Ramos (cell line): Measurements from ENCODE around the gene HAND1.

Experiments
- in situ Hi-C: fragments of 300-500 bp; cut with MboI; formaldehyde crosslinking; loops from one replicate; pipeline ENCODE4 v1.14.3; 2022; ENCODE audit warnings: low sequenced_read_pairs; ENCODE audit not compliant: unreplicated experiment

HAND1 gene

DNA sequence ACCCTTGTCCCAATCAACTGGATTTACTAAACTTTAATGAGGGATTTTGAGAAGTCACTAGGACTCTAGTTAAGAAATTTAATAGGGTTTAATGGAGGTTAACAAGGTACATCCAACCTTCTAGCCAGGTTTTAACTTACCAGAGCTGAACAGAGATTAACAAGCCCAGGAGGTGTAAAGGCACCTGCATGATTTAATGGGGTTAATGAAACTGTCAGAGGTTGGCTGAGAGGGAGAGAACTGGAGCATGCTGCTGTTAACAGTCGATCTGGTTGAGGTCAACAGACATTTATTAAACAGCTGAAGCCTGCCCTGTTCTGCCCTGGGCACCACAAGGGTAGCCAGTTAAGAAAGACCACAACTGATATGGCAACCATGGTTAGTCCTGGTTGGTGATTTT, 13.6 kb downstream of the HAND1 start:
- in situ Hi-C loops: loop anchor here (5.0 kb wide), 1 partner anchor 143 kb away; no protein-coding TSS in a partner anchor

DNA sequence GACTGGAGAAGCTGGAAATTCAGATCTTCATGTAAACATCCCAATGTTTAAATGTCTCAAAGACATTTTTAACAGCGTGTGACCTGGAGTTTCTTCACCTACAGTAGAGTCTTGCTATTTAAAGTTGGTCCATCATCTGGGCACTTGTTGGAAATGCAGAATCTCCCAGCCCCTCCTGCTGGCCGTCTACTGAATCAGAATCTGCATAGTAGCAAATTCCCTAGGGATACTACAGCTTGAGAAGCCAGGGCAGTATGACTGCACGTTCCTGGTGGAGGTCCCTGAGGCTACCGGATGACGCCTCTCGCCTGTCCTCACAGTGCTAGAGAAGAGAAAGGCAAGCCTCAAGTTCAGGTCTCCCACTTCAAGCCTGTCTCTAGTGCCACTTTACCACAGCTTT, 16.5 kb downstream of the HAND1 start:
- in situ Hi-C loops: loop anchor here (5.0 kb wide), 1 partner anchor 146 kb away; no protein-coding TSS in a partner anchor

DNA sequence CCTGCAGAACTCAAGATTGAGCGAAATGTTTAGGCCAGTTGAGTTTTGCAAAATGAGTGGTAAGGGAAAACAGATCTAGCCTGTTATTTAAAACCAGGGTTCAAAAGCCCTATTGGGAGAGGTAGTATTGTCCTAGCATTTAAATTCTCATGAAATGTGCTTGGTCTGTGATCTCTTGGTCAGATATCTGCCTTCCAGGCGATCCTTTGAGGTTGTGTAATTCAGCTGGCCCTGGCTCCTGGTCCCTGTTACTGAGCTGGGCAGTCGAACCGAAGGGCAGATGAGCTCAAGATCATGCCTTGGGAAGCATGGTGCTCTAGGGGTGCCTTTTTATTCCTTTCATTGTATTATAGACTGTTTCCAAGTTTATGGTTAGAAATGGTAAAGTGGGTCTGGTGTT, 17.9 kb downstream of the HAND1 start:
- in situ Hi-C loops: loop anchor here (5.0 kb wide), 1 partner anchor 147 kb away; no protein-coding TSS in a partner anchor

DNA sequence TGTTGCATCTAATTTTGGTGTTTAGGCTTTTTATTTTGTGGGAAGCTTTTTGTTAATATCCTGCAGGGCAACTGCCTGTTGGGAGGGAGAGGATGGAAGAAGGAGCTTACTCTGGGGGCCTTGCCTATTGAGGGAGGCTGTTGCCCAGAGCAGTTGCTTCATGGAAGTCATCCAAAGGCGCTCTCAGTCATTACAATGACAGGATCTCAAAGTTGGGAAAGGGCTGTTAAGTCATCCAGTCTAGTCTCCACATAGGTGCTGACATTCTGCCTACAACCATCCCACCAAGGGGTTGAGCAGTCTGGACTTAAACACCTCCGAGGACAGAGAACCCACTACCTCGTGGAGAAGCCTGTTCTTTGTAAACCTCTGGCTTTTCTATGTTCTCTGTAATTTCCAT, 19.0 kb downstream of the HAND1 start:
- in situ Hi-C loops: no loop called here

DNA sequence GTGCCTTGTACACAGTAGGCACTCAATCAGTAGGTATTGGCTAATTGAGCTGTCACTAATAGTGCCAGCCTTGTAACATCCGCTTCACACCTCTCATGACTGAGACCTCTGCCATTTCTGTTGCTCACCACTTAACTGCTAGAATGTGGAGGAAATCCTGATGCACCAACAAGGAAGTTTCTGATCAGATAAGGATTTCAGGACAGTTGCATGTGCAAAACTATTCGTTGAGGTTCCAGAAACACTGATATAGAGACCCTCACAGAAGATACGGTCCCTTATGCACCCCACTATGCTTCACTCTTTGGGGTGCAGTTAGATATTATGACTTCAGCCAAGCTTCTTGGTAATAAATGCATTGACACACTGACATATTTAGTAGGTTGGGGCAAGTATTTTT, 21.5 kb downstream of the HAND1 start:
- in situ Hi-C loops: no loop called here

DNA sequence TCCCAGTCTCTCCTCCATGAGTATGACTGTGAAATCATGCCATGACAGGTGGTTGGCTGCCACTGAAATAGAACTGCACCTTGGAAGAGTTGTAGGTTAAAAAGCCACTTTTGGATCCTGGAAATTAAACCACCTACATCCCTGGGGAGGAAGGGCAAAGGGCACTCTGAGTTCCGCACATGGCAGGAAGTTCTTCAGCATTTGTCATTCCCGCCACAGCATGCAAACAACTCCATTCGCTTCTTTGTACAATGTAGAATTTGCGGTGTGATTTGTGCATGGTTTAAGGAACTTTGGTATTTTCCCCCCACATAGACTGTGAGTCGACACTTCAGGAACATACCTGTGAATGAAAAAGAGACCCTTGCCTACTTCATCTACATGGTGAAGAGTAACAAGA, 22.4 kb downstream of the HAND1 start:
- in situ Hi-C loops: no loop called here

DNA sequence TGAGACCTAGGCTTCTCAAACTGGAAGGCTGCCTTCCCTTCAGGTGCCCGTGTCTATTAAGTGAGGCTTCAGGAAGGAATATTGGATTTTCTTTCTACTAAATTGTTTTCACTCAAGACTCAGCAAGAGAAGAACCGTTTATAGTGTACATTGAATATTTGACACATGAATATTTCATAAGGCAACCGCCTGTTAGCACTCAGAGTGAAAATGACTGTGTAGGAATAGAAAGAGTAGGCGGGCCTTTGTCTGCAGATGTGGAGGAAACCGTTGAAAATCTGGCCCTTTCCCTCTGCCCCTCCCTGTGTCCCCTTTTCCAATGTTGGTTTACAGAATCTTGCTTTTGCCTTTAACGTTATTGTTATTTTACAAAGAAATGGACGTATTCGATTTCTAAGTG, 26.1 kb downstream of the HAND1 start:
- in situ Hi-C loops: no loop called here

DNA sequence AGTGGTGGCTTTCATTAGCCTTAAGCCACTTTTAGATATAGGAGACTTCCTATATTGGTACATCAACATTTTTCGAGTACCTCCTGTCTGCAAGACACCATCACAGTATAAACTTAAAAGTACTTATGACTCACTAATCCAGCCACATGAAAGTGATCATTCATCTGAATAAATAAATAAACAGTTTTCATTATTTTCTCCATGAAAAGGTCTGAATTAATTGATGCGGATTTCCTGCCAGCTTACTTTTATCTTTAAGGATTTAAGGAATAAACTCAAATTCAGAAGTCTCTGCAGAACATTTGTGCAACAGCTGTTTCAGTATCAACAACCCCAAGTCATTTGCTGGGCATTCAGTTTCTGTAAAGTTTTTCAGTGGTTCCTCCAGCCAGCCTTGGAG, 28.2 kb downstream of the HAND1 start:
- in situ Hi-C loops: no loop called here

DNA sequence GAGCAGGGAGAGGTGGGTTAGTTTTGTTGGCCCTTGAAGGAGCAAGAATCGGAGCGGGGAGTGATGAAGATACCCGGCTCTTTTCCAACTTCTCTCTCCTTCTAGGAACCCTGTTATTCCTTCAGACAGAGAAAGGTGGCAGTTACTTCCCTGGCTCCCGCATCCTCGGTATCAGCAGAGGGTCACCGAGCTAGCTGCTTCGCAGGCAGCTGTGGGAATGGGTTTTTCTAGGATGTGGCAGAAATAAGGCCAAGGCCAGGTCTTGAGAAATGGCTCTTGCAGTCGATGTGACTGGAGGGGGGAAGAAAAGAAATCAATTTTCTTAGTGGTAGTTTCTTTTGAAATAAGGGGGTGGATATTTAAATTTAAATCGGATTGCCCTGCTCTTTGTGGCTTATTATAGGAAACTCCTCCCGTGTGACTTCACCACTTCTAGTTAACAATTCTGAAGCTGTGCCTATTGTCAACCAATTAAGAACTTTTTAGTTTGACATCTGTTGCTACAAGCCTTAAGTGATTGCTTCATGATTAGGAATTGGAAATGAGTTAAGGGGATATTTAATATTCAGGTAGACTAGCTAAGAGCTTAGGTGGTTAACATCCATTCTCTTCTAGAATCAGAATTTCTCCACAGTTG, 30.8 kb downstream of the HAND1 start:
- in situ Hi-C loops: no loop called here

DNA sequence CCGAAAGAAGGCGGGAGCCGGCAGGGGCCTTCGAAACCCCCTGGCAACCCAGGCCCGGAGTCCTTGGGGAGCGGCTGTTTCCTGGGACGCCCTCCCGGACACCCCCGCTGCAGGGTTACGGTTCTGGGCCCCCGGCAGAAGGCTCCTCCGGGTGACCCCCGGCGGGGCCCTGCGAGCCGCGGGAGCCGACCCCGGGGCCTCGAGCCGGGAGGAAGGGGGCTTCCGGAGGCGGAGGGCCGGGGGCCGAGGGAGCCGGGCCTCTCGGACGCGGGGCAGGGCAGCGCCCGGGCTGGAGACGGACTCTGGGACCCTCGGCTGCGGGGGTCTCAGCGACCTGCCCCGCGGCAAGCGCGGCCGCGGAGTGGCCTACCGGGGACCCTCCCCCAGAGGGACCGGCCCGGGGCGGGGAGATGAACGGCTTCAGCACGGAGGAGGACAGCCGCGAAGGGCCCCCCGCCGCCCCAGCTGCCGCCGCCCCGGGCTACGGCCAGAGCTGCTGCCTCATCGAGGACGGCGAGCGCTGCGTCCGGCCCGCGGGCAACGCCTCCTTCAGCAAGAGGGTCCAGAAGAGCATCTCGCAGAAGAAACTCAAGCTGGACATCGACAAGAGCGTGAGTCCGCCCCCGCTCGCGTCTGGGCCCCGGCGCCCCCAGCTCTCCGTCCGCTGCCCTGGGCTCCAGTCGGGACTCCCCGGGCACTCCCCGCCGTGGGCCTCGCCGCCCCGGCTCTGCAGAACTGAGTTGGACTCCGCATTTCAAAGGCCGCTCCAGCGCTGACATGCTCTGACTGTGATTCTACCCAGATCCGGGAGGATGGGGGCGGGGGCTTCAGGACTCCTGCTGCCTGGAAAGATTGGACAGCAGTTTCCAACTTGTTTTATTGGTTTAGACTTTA, 31.6 kb downstream of the HAND1 start:
- in situ Hi-C loops: no loop called here

DNA sequence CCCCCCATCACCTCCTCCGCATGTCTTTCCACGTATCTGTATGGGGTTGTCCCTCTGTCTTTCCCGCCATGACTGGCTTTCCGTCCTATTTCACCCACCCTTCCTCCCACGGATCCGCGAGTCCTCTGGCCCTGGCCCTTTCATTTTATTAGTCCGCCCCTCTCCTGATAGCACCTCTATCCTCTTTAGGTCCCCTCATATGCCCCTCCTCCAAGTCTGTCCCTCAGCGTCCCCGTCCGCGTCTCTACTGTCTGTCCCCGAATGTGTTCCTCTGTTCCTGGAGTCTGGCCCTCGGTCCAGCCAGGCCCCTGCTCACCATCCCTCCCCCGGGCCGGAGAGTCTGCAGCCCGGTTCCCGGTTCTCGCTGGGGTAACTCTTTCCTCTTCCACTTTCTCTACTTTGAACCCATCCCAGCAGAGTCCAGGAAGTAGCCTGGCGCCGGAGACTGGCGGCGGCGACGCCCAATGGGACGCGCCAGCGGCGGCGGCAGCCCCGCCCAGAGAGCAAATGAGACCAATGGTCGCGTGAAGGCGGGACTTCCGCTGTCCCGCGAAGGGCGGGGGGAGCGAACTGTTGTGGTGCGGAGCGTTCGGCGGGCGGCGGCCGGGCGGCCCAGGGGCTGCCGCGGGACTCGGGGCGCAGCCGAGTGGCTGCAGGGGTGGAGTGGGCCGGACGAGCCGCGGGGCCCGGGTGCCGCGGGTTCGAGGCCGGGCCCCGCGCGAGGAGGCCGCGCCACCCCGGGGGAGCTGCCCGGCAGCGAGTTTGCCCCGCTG, 32.4 kb downstream of the HAND1 start, which contains the start of gene SAP30L:
SAP30L (plus strand) TSS at position 576 of the 773 bp plus-strand sequence. CDS start 608 bp downstream, outside the sequence.
- in situ Hi-C loops: no loop called here

DNA sequence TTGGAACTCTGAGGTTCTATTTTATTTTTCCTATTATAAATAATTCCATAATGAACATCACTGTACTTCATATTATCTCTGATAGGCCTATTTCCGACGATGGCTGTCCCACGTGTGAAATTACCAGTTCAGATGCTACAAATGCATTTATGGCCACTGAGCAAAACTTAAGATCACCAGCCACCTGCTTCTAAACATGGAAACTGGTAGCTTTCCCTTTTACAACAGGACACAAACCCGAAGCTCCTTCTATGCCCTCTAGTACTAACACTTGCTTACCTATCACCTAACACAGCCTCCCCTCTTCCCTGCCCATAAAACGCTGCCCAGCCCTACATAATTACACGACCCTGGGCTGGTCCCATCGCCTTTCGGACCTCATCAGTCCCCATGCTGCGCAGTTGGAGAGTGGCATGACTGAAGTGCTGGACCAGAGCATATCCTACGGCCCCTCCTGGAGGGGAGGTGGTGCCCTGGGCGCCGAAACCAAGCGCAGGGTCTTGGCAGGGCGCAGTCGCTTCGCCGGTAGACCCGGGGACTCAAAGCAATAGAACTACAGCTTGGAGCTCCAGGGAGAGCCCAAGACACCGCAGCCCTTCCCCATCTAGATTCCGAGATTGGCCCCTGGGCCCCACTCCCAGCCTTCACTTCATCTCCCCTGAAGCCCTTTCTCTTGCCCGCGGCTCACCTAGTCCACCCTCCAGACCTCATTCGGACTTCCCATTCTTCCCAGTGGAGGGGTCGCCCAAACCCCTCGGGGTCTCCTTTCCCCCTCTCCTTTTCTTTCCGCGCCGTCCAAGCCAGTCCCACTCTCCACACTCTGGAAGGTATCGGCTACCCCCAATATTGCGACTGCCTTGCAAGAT, 33.2 kb downstream of the HAND1 start:
- in situ Hi-C loops: no loop called here

DNA sequence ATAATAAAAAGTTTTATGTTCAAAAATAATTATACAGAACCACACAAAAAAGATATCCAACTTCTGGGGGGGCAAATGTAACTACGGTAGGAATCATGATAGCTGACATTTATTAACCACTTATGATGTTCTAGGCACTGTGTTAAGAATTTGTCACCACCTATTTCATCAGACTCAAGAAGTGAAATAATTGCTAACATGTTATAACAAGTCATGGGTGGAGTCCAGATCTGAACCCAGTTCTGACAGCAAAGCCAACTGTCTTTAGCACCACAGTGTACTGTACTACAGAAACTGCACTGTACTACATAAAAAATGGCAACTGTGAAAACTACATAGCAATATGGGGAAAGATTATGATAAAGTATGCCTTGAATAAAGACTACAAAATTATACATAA, 35.2 kb downstream of the HAND1 start:
- in situ Hi-C loops: no loop called here

DNA sequence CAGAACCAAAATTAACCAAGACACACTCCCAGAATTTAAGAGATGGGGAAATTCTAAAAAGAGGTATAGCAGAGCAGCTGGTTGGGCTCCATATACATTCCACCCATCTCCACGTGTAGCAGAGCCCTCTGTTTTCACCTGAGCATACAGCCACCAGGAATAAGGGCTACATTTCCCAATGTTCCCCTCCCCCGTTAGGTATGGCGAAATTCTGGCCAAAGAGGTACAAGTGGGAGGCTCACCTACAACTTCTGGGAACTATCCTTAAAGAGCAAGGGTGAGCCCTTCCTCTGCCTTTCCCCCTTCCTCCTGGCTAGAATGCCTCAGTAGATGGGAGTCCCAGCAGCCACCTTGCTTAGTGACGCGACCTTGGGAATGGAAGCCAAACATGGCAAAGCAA, 37.5 kb downstream of the HAND1 start:
- in situ Hi-C loops: no loop called here

DNA sequence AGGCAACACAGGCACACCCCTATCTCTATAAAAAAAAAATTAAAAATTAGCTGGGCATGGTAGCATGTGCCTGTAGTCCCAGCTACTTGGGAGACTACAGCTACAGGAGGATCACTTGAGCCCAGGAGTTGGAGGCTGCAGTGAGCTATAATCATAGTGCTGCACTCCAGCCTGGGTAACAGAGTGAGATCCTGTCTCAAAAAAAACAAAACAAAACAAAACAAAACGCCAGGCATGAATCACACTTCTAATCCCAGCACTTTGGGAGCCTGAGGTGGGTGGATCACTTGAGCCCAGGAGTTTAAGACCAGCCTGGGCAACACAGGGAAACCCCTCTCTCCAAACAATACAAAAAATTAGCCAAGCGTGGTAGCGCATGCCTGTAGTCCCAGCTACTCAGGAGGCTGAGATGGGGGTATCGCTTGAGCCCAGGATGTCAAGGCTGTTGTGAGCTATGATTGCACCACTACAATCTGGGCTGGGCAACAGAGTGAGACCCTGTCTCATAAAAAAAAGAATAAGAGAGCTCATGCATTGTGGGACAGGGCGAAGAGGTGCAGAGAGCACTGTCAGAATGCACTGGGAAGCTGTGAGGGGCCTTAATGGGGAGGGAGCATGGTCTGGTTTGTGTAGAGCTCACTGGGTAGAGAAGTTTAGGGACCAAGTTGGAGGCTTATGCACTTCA, 40.6 kb downstream of the HAND1 start:
- in situ Hi-C loops: no loop called here

DNA sequence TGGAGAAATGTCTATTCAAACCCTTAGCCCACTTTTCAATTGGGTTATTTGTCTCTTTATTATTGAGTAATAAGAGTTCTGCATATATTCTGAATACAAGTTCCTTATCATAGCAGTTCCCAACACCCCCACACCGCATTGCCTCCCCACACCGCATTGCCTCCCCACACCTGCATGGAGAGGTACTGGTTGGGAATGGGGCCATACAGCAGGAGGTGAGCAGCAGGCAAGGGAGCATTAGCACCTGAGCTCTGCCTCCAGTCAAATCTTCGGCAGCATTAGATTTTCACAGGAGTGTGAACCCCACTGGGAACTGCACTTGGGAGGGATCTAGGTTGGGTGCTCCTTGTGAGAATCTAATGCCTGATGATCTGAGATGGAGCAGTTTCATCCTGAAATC, 42.8 kb downstream of the HAND1 start:
- in situ Hi-C loops: no loop called here

DNA sequence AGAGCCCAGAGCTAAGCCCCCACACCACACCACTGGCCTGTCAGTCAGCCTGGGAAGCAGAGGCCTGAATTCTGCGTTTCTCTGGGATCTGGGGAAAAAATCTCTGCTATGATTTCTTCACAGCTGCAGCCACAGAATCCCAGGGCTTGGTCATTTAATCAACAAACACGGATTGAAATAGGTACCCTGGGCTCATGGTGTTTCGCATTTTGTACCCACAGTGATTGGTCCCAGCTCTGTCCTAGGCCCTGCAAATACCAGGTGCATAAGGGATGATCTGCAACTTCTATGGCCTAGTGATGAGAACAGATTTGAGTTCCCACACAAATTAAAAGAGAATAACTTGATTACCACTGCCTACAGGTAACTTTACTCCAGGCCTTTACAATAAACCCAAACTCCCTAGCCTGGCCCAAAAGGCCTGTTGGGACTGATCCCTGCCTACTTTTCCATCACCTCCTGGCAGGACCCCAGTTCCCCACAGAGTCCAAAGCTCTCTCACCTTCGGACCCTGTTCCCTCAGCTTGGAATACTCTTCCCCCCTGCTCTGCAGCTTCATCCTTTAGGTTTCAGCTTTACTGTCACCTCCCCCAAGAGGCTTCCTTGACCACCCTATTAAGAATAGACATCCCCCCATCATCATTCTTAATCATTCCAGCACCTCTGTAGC, 46.9 kb downstream of the HAND1 start:
- in situ Hi-C loops: no loop called here

DNA sequence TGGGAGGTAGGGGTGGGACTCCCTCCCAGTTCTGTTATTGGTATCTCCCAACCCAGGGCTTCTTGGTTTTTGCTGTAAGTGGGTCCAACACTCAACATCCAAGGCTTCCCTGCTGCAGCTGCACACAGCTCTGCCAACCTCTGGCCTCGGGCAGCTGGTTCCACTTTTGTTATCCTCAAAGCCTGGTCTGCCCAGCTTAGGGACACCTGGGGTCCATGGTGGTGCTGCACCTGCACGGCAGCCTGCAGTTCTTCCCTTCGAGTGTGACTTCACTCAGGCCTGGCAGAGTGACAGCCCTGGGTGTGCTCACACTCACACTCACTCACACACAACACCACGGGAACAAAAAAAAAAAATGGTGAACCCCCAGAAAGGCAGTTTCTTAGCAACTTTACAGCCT, 47.6 kb downstream of the HAND1 start:
- in situ Hi-C loops: no loop called here

DNA sequence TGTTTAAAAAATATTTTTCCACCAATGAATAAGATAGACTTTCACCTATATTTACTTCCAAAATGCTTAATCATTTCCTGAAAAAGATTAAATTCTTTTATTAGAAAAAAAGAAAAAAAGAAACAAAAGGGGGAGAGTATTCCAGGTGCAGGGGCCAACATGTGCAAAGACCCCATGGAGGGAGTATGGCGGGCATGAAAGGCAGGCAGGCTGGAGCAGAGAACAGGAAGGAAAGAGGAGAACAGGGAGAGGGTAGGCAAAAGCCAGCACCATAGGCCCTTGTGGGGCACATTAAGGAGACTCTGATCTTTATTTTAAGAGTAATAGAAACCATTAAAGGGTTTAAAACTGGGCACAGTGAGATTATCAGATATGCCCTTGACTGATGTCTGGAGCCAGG, 48.7 kb downstream of the HAND1 start:
- in situ Hi-C loops: no loop called here
